Measurements from ENCODE around the gene GCH1.

Gene GCH1

DNA sequence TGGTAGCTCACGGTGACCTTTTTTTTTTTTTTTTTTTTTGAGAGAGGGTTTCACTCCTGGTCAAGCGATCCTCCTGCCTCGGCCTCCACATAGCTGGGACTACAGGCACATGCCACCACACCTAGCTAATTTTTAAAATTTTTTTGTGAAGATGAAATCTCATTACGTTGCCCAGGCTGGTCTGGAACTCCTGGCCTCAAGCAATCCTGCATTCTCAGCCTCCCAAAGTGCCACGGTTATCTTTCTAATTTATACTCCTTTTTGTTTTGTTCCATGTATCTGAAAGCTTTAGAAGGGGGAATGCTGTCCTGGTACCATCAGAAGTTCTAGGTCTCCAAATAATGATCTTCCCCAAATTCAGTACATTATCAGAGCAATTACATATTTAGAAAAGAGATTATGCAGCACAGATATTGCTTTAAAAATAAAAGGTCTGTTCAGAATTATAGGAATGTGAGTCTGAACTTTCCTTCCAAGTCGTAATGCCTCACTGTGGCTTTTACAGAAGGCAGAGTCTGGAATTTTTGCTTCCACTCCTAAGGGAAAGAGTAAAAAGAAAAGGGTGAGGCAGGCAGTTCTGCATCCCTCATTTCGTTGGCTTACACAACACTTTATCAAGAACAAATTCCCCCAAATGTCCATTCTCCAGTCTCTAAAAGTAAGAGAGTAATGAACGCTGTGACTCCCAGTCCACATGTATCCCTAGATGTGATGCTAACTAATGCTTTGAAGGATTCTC lies 73.0 kb downstream of the GCH1 start:
- Histone ChIP-seq H3K4me3 (replicated peaks; ENCODE audit: insufficient read depth, low read length) (no peak overlapping the region), H3K27ac (replicated peaks) (no peak overlapping the region), H3K27me3 (ENCODE audit: insufficient read depth, poor library complexity, severe bottlenecking) (no peaks in the 10 kb centered on the region)
- no peak for TF ChIP-seq POLR2AphosphoS5 (IDR thresholded peaks at IDR 0.05; ENCODE audit: low read depth)
- no peak for TF ChIP-seq CTCF (IDR thresholded peaks at IDR 0.05; ENCODE audit: insufficient read depth, low read length)
- TF ChIP-seq GABPA (IDR thresholded peaks at IDR 0.05; ENCODE audit: low read depth), result no peak
- TF ChIP-seq, protein P1, sequence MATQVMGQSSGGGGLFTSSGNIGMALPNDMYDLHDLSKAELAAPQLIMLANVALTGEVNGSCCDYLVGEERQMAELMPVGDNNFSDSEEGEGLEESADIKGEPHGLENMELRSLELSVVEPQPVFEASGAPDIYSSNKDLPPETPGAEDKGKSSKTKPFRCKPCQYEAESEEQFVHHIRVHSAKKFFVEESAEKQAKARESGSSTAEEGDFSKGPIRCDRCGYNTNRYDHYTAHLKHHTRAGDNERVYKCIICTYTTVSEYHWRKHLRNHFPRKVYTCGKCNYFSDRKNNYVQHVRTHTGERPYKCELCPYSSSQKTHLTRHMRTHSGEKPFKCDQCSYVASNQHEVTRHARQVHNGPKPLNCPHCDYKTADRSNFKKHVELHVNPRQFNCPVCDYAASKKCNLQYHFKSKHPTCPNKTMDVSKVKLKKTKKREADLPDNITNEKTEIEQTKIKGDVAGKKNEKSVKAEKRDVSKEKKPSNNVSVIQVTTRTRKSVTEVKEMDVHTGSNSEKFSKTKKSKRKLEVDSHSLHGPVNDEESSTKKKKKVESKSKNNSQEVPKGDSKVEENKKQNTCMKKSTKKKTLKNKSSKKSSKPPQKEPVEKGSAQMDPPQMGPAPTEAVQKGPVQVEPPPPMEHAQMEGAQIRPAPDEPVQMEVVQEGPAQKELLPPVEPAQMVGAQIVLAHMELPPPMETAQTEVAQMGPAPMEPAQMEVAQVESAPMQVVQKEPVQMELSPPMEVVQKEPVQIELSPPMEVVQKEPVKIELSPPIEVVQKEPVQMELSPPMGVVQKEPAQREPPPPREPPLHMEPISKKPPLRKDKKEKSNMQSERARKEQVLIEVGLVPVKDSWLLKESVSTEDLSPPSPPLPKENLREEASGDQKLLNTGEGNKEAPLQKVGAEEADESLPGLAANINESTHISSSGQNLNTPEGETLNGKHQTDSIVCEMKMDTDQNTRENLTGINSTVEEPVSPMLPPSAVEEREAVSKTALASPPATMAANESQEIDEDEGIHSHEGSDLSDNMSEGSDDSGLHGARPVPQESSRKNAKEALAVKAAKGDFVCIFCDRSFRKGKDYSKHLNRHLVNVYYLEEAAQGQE (IDR thresholded peaks at IDR 0.05; ENCODE audit: insufficient replicate concordance, low read depth), result no peak
- TF ChIP-seq SPI1 (IDR thresholded peaks at IDR 0.05; ENCODE audit: borderline replicate concordance, low read depth), result no peak
- no peak for DNase-seq (ENCODE audit: low read depth in 1 of 2, low spot score in 1 of 2)

DNA sequence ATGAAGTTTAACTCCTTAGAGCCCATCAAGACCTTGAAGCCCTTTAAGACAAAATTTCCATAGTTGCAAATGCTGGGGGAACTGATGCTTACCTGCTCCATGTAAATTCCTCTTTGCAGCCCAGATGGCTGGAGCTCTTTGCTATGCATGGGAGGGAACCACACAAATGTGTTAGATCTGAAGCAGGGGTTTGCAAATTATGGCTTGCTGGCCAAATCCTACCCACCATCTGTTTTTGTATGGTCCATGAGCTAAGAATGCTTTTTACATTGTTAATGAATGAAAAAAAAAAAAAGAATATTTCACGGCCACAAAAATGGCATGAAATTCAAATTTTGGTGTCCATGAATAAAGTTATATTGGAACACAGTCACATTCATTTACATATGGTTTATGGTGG lies 74.6 kb downstream of the GCH1 start:
- no peaks in the 10 kb centered on the region for H3K27me3 ChIP-seq (ENCODE audit: insufficient read depth, poor library complexity, severe bottlenecking)
- no peak overlapping the region for H3K27ac ChIP-seq (replicated peaks)
- H3K4me3 ChIP-seq (replicated peaks; ENCODE audit: insufficient read depth, low read length), result no peak overlapping the region
- DNase-seq (ENCODE audit: low read depth in 1 of 2, low spot score in 1 of 2), result no peak
- no peak for TF ChIP-seq SPI1 (IDR thresholded peaks at IDR 0.05; ENCODE audit: borderline replicate concordance, low read depth)

DNA sequence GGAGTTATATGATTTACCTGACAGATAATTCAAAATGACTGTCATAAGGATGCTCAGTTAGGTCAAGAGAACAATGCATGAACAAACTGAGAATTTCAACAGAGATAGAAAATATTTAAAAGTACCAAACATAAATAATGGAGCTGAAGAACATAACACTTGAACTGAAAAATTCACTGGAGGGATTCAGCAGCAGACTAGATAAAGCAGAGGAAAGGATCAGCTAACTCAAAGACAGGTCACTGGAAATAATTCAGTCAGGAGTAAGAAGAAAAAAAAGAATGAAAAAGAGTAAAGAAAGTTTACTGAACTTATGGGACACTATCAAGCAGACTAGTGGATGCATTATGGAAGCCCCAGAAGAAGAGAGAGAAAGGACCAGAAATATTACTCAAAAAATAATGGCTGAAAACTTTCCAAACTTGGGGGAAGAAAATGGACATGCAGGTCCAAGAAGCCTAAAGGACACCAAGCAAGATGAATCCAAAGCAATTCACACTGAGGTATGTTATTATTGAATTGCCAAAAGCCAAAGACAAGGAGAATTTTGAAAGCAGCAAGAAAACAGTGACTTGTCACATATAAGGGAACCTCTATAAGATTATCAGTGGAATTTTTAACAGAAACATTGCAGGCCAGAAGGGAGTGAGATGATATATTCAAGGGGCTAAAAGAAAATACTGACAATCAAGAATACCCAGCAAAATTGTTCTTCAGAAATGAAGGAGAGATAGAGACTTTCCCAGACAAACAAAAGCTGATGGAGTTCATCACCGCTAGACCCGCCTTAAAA lies 78.7 kb downstream of the GCH1 start:
- Histone ChIP-seq H3K27me3 (ENCODE audit: insufficient read depth, poor library complexity, severe bottlenecking) (no peaks in the 10 kb centered on the region), H3K4me3 (replicated peaks; ENCODE audit: insufficient read depth, low read length) (no peak overlapping the region), H3K27ac (replicated peaks) (no peak overlapping the region)
- DNase-seq (ENCODE audit: low read depth in 1 of 2, low spot score in 1 of 2), result no peak
- TF ChIP-seq GABPA (IDR thresholded peaks at IDR 0.05; ENCODE audit: low read depth), result no peak
- TF ChIP-seq CTCF (IDR thresholded peaks at IDR 0.05; ENCODE audit: insufficient read depth, low read length), result no peak
- no peak for TF ChIP-seq SPI1 (IDR thresholded peaks at IDR 0.05; ENCODE audit: borderline replicate concordance, low read depth)
- TF ChIP-seq, protein P1 (IDR thresholded peaks at IDR 0.05; ENCODE audit: insufficient replicate concordance, low read depth), result no peak
- TF ChIP-seq POLR2AphosphoS5 (IDR thresholded peaks at IDR 0.05; ENCODE audit: low read depth), result no peak

GRCh38 chr14:54822685-54823084 lies 79.9 kb downstream of the GCH1 start:
- Histone ChIP-seq H3K27ac (replicated peaks) (no peak overlapping the region), H3K27me3 (ENCODE audit: insufficient read depth, poor library complexity, severe bottlenecking) (no peaks in the 10 kb centered on the region), H3K4me3 (replicated peaks; ENCODE audit: insufficient read depth, low read length) (no peak overlapping the region)
- DNase-seq (ENCODE audit: low read depth in 1 of 2, low spot score in 1 of 2), result no peak
- TF ChIP-seq SPI1 (IDR thresholded peaks at IDR 0.05; ENCODE audit: borderline replicate concordance, low read depth), result no peak
- TF ChIP-seq, protein P1 (IDR thresholded peaks at IDR 0.05; ENCODE audit: insufficient replicate concordance, low read depth), result no peak
- TF ChIP-seq CTCF (IDR thresholded peaks at IDR 0.05; ENCODE audit: insufficient read depth, low read length), result no peak

Measured in HL-60 (cell line).